Activated CD4-positive, alpha-beta T cell treated with anti-CD3 and anti-CD28 coated beads, Interleukin-2, amount 50 U/mL, for 16 hours (primary cell): ENCODE data around the gene SEC61A1.

Experiments used
- DNase-seq: peaks from one replicate; pipeline ENCODE4 v3.0.0-alpha.2; 2020

Gene SEC61A1

GRCh38 chr3:128051837-128052594, at the start of gene SEC61A1:
Gene SEC61A1 (plus strand): TSS chr3:128052437. CDS start chr3:128052553, 116 bp downstream.
- peak; percentile 96 for DNase-seq

DNA sequence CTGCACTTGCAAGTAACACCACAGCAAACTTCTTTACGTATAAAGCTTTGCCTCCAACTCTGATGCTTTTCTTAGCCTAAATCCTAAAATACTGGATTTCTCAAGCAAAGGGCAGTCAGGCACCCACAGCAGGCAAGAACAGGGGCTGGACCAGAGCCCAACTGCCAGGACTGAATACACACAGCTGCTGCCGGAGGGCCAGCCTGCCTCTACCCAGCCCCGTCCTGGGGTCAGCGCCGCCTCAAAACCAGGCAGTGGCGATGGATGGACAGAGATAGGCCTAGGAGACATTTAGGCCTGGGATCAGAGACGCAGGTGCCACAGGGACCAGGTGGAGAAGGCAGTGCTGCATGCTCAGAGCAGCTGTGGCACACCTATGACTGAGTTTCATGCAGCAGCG, 47.6 kb upstream of the SEC61A1 start:
- no peak for DNase-seq

DNA sequence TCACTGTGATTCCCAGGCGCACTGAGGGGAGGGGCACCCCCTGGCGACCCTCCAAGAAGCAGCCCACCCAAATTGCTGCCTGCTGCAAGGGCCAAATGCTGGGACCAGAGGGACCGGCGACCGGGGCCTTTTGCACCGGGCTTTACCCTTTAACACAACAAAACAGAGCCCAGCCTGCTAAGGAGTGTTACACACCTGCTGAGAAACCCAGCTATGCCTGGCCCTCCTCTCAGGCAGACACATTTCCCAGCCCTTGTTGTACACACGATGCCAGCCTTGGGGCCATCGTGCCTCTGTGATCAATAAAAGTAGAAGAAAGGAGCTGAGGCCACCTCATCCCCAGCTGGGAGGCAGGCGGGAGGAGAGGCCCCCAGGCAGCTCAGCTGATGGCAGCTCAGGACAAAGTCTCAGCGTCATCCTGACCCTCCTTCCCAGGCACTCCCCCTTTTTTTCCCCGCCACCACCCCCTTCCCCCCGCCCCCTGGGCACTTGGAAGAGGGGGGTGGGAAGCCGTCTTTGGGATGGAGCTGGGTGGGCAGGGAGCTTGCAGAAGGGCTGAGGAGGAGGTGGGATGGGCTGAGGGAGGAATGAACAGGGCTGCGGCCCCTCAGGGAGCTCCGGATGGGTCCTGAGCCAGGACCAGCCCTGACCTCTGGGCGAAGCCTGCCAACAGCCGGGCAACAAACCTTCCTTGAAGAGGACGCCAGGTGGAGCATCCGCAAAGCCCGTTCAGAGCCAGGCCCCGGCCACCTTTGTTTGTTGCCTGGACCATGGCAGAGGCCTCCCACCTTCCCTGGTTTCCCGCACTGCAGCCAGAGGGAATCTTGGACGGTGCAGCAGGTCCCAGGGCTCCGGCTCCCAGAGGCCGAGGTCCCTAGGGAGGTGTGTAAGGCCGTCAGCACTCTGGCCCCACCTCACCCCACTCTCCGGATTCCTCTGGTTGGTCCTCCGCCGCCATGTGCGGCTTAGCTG, 45.9 kb upstream of the SEC61A1 start:
- no peak for DNase-seq

DNA sequence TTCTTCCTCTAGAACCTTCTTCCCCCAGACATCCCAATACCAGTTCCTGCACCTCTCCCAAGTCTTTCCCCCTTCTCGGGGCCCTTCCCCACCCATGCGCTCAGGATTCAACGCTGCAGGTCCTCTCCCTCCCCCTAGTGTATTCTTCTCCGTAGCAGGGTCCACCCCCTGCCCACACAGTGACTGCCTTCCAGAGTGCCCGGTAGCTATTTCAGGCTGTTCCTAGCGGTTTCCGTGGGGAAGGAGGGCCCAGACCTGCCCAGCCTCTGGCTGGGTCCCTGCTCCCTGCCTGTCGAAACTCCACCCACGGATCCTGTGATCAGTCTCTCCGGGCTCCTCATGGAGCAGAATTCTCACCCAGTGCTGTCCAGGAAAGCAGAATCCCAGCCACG, 45.2 kb upstream of the SEC61A1 start:
- DNase-seq: no peak

DNA sequence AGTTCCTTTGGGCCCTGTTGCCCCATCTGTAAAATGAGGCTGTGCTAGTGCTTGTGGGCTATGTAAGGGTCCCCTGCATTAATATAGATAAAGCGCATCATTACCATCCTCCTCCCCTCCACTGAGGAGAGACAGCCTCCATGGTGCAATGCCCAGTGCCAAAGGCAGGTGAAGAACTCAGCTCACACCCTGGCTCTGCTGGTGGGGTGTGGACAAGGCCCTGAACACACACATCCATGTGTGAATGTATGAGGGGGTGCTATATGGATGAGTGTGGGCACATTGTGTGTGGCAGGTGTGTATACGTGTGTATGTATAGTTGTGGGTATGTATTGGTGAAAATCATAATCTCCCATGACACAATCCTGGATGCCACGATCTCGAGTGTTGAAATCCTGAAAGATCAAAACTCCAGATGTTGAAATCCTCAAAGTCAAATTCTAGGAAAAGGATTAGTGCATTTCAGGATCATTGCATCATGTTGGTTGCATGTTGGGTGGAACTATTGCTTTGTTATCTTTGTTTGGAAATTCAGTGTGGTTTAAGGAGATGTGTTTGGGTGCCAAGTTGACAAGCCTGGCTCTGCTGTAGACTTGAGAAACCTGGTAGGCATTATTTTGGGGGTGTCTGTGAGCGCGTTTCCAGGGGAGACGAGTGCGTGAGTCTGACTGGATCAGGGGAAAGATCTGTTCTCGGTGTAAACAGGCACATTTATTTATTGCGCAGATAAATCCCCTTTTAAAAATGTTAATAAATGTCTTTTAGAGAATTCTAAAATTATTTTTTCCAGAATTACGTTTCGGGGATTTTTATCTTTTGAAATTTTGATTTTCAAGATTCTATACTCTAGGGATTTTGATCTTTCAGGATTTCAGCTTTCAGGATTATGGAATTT, 42.0 kb upstream of the SEC61A1 start:
- no peak for DNase-seq

- DNase-seq: no peak
Measured at GRCh38 chr3:128011140-128011539, 41.1 kb upstream of the SEC61A1 start.

DNA sequence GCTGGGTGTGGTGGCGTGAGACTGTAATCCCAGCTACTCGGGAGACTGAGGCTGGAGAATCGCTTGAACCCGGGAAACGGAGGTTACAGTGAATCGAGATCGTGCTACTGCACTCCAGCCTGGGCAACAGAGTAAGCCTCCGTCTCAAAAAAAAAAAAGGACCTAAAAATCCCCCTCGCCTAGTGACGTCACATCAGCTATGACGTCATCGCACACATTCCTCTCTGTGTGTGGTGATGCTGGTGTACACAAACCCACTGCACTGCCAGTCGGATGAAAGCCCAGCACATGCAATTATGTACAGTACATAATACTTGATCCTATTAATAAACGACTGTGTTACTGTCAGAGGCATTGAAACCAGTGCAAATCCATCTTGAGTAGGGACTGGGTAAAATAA, 40.2 kb upstream of the SEC61A1 start:
- DNase-seq: no peak

- DNase-seq: no peak
Measured at GRCh38 chr3:128014548-128014947, 37.7 kb upstream of the SEC61A1 start.

- no peak for DNase-seq
Measured at GRCh38 chr3:128016502-128016901, 35.7 kb upstream of the SEC61A1 start.

DNA sequence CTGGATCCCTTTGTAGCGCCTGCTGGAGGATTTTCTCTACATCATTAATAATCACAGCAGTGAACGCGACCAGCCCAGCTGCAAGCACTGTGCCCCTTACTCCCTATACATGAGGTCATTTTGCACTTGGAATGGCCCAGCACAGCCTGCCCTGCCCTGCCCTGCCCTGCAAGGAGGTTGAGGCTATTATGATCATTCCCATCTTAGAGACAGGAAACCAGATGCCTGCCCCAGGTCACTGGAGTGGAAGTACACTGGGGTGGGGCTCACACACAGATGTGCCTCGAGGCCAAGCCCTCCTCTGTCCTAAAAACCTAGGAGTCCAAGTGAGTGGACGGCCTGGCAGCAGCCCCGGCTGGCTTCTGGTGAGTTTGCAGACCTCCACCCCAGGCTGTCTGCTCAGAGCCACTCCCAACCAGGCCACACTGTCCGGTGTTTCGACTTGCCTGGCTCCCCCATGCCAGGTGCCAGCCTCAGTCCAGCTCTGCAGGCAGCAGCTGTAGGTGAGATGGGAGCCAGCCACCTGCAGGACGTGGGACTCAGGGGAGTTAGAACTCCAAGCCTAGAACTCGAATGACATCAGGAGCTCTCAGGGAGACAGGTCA, 30.4 kb upstream of the SEC61A1 start:
- no peak for DNase-seq

DNA sequence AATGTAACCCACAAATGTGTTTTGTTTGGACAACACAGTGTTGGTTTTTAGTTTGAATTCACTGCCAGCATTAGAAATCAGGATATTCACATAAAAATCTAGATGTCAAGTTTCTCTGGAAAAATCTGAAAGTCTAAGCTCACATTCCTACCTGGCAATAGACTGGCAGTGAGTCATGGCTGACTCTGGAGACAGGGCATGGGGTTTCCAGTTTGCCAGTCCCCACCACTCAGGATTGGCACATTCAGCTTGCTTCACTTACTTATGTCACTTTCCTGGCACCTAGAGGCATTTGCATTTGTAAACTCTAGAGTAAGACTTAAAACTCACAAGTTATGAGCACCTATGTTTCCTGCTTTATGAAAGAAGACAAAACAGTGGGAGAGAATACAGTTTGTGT, 19.1 kb upstream of the SEC61A1 start:
- DNase-seq: no peak

DNA sequence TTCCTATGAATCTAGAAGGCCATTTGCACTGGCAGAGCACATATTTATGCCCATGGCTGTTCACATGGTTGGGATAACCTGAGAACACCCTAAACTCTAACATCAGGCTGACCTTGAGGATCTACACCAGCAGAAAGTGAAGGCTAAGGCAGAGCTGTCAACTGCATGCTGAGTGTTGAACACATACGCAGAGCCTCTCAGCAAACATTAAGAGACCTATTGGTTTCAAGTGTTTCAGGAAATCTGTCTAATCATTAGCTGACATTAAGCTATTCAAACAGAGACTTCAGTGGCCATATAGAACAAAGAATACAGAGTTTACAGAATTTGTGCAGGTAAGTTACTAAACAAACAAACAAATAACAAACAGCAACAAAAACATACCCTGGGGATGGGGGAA, 16.1 kb upstream of the SEC61A1 start:
- DNase-seq: no peak

- DNase-seq: no peak
Measured at GRCh38 chr3:128040041-128040440, 12.2 kb upstream of the SEC61A1 start.

GRCh38 chr3:128040660-128041059, 11.6 kb upstream of the SEC61A1 start:
- DNase-seq: no peak

DNA sequence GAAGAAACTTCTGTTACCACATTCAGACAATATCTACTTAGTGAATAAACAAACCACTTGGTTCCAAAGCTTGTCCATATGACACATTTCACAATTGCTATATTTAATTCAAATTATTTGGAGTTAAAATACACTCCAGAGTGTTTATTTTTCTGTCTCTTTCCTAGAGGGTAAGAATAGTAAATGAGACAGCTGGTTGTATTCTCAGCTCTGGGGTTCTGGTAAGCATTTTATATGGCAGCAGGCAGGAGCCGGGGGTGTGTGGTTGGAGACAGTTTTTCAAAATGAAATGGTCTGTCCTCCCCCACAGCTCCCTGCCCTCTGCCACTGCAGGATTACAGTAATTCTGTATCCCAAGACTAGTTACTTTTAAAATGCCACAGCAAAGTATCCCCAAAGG, 10.9 kb upstream of the SEC61A1 start:
- no peak for DNase-seq

- DNase-seq: no peak
Measured at GRCh38 chr3:128050597-128050996, 1.6 kb upstream of the SEC61A1 start.

DNA sequence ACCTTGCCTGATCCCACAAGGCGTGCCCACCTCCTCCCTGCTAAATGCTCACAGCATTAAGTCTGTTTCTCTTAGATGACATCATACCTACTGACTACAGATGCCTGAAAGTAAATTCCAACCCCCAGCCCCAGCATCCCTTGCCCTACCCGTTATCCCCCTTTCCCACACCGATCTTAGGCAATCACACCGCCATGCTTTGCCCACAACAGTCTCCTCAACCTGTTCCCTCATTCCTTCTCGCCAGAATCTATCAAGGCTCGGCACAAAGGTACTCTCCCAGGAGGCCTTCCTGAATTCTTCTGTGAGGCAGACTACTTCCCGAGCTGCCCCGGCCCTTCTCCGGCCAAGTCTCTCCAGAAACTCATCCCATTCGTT, 789 bp upstream of the SEC61A1 start:
- no peak for DNase-seq

DNA sequence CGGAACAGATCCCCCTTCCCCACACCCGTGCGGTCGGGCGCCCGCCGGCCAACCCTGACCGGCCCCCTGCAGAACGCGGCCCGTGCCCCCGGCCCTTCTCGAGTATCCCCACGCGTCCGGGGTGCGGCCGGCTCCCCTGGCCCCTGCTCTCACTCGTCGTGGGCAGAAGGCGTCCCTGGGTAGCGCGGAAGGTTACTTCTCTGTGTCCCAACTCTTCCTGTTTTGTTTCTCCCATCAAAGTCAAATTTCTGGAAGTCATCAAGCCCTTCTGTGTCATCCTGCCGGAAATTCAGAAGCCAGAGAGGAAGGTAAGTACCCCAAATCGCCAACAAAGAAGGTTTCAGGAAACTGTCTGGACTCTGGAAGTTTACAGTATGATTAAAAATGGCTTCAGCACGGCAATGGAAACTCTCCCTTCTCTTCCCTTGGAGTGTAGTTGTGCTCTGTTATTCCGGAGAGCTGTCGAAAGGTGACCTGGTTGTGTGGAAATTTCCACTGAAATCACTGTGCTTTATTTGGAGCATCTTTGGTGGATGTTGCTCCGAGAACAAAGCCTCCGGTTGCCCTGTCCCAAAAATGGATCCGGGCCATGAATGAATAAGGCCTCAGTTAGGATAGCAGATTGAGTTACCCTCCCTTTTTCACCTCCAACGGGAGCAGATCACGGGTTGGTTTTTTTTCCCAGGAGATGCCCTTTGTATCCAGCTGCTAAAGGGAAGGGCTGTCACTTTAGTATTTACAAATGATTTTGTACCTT, 536 bp downstream of the SEC61A1 start:
- no peak for DNase-seq

DNA sequence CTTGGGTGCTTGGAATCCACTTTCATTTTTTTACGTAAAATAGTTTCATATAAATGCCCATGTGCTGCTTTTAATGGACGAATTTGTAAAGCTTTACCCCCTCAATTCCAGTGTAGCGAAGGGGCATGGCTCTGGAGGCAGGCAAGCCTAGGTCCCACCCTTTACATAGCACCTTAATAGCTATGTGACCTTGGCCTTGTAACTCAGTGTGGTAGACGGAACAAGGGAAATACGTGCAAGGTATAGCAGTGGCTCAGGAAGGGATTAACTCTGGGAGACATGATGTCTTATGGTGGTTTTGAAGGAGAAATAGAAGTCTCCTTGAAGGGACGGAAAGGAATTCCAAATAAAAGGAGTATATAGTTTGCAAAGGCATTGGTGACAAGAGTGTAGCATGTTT, 1.4 kb downstream of the SEC61A1 start:
- no peak for DNase-seq

GRCh38 chr3:128054367-128054766, 2.1 kb downstream of the SEC61A1 start:
- no peak for DNase-seq

DNA sequence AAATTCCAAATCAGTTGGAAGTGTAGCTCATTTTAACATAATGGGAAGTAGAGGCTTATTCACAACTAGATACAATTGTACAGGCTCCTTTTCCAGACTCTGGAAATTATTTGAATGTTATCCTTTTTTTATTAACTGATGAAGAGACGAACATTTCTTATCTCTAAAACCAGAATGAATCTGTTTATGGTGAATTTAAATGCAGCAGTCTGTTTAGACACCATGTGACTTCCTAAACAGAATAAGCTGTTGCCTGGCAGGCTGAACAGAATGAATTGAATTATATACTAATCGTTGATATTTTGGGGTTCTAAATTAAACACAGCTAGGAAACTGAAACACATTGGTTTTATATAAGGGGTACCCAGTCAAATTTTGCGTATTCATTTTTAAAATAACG, 4.0 kb downstream of the SEC61A1 start:
- DNase-seq: no peak
